Spleen (tissue), 7 donors: ENCODE measurements around the gene MX2.
"Not testable (repeated sequence)": the region's sequence is repeated elsewhere in the genome, so short reads cannot be mapped to it uniquely, and the experiment has no call there.

Experiments used
- POLR2AphosphoS5 ChIP-seq, 3 donors: sonication (generic); formaldehyde crosslinking; IDR thresholded peaks; one replicate each; pipeline ENCODE4 v1.5.1; 2017; ENCODE audit warnings: antibody characterized with exemption in 3 of 3
- TF ChIP-seq, protein P1 (sequence below), 11 experiments: fragments of 200-600 bp in 7 of 11; fragments of 450-650 bp in 4 of 11; sonication (generic) in 4 of 11; IDR thresholded peaks in 8 of 11; conservative IDR thresholded peaks in 3 of 11; 1 replicate in 7 of 11; 2 replicates in 4 of 11; pipeline versions ENCODE4 v1.4.0 to v1.8.0; 2016 to 2021; ENCODE audit warnings: antibody characterized with exemption in 11 of 11, inconsistent platforms in 4 of 11, mild to moderate bottlenecking in 1 of 11
- donor health status: DM: no; HTN: no; CAD: no; lungs with moderate emphysema.
- donor health status: DM: no; HTN: no; CAD: no.
- donor health status: DM: no; HTN: no; CAD: no.

DNA sequence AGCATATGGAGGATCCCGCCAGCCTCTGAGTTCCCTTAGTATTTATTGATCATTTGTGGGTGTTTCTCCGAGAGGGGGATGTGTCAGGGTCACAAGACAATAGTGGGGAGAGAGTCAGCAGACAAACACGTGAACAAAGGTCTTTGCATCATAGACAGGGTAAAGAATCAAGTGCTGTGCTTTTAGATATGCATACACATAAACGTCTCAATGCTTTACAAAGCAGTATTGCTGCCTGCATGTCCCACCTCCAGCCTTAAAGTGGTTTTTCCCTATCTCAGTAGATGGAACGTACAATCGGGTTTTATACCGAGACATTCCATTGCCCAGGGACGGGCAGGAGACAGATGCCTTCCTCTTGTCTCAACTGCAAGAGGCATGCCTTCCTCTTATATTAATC lies 59.2 kb downstream of the MX2 start:
- TF ChIP-seq POLR2AphosphoS5 (IDR thresholded peaks at IDR 0.05), result not testable (repeated sequence)
- TF ChIP-seq, protein P1, sequence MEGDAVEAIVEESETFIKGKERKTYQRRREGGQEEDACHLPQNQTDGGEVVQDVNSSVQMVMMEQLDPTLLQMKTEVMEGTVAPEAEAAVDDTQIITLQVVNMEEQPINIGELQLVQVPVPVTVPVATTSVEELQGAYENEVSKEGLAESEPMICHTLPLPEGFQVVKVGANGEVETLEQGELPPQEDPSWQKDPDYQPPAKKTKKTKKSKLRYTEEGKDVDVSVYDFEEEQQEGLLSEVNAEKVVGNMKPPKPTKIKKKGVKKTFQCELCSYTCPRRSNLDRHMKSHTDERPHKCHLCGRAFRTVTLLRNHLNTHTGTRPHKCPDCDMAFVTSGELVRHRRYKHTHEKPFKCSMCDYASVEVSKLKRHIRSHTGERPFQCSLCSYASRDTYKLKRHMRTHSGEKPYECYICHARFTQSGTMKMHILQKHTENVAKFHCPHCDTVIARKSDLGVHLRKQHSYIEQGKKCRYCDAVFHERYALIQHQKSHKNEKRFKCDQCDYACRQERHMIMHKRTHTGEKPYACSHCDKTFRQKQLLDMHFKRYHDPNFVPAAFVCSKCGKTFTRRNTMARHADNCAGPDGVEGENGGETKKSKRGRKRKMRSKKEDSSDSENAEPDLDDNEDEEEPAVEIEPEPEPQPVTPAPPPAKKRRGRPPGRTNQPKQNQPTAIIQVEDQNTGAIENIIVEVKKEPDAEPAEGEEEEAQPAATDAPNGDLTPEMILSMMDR (IDR thresholded peaks at IDR 0.05 in 8 of 11, conservative IDR thresholded peaks at IDR 0.05 in 3 of 11), result not testable (repeated sequence)
